ENCODE data around the gene EMP3.

GRCh38 chr19:48378194-48378570 lies 52.8 kb downstream of the EMP3 start:
- TF ChIP-seq CTCF (conservative IDR thresholded peaks at IDR 0.05 in 1 of 2, IDR thresholded peaks at IDR 0.05 in 1 of 2; ENCODE audit: extremely low read depth in 1 of 2, insufficient read depth in 1 of 2, low read depth in 1 of 2, low read length in 2 of 2): no peak
- no peak for TF ChIP-seq EZH2 (IDR thresholded peaks at IDR 0.05; ENCODE audit: borderline replicate concordance, low read length)

Measured in mammary epithelial cell (primary cell).